Keratinocyte (primary cell): Measurements from ENCODE around the gene MSTN. TPM values are rescaled to one million over a fixed set of nuclear protein-coding genes. Genes with fewer than 3 reads are reported as not detected.

Source experiments
- DNase-seq: peaks from one replicate; pipeline ENCODE4 v3.0.0-alpha.2; 2011; ENCODE audit warnings: low read depth, missing footprints, low spot score
- FAIRE-seq: peaks from 2 replicates; lab custom pipeline; 2011; peaks lifted over from hg19 to GRCh38; lab: Jason Lieb, UNC
- H2AFZ ChIP-seq: 2 replicates; pipeline ENCODE4 v1.6.0; 2012; ENCODE audit warnings: low read length, control low read depth, inconsistent platforms; ENCODE audit not compliant: control insufficient read depth
- H3K27ac ChIP-seq: 2 replicates; pipeline ENCODE4 v1.5.1; 2011; ENCODE audit warnings: low read length; ENCODE audit not compliant: control insufficient read depth, insufficient read depth
- H3K27me3 ChIP-seq: 3 replicates; pipeline ENCODE4 v1.6.0; 2011; ENCODE audit warnings: low read length; ENCODE audit not compliant: control insufficient read depth, insufficient read depth; ENCODE audit errors: extremely low read depth
- H3K36me3 ChIP-seq, 2 experiments: 2 replicates in 1 of 2; 3 replicates in 1 of 2; pipeline ENCODE4 v1.5.1; 2011; ENCODE audit warnings: low read length in 2 of 2, mild to moderate bottlenecking in 1 of 2; ENCODE audit not compliant: control insufficient read depth in 2 of 2, insufficient read depth in 2 of 2; ENCODE audit errors: extremely low read depth in 1 of 2
- H3K4me1 ChIP-seq: 3 replicates; pipeline ENCODE4 v1.5.1; 2011; ENCODE audit warnings: low read length; ENCODE audit not compliant: control insufficient read depth, insufficient read depth; ENCODE audit errors: extremely low read depth
- H3K4me2 ChIP-seq: 3 replicates; pipeline ENCODE4 v1.6.0; 2011; ENCODE audit warnings: low read depth, low read length; ENCODE audit not compliant: control insufficient read depth, insufficient read depth; ENCODE audit errors: extremely low read depth
- H3K4me3 ChIP-seq, 3 experiments: fragments of 200-600 bp in 1 of 3; sonication (generic) in 1 of 3; 2 replicates in 2 of 3; 3 replicates in 1 of 3; pipeline ENCODE4 v1.5.1; 2011 to 2016; ENCODE audit warnings: low read length in 3 of 3, mild to moderate bottlenecking in 3 of 3, control low read depth in 2 of 3, inconsistent platforms in 1 of 3, low read depth in 1 of 3, mixed read lengths in 1 of 3, mixed run types in 1 of 3, moderate library complexity in 1 of 3; ENCODE audit not compliant: control insufficient read depth in 2 of 3, insufficient read depth in 2 of 3; ENCODE audit errors: extremely low read depth in 1 of 3
- H3K79me2 ChIP-seq: 2 replicates; pipeline ENCODE4 v1.6.0; 2012; ENCODE audit warnings: low read length; ENCODE audit not compliant: control insufficient read depth, insufficient read depth
- H3K9ac ChIP-seq: 3 replicates; pipeline ENCODE4 v1.6.0; 2011; ENCODE audit warnings: low read length; ENCODE audit not compliant: control insufficient read depth, insufficient read depth; ENCODE audit errors: extremely low read depth
- H3K9me1 ChIP-seq: 3 replicates; pipeline ENCODE4 v1.6.0; 2011; ENCODE audit warnings: low read length; ENCODE audit not compliant: control insufficient read depth, insufficient read depth; ENCODE audit errors: extremely low read depth
- H3K9me3 ChIP-seq: 2 replicates; pipeline ENCODE4 v1.5.1; 2012; ENCODE audit warnings: low read depth, low read length; ENCODE audit not compliant: control insufficient read depth
- H4K20me1 ChIP-seq: 3 replicates; pipeline ENCODE4 v1.6.0; 2011; ENCODE audit warnings: low read length; ENCODE audit not compliant: control insufficient read depth, insufficient read depth; ENCODE audit errors: extremely low read depth
- EZH2 ChIP-seq: IDR thresholded peaks from one replicate; pipeline ENCODE4 v1.6.1; 2012; ENCODE audit warnings: inconsistent platforms, mild to moderate bottlenecking, low read length, moderate library complexity
- dilution Hi-C: fragments of 300-500 bp; cut with MboI; formaldehyde crosslinking; loops from one replicate; pipeline ENCODE4 v1.7.0; 2020; ENCODE audit warnings: low sequenced_read_pairs; ENCODE audit not compliant: extremely low pct_ligation_motif_present
- polyA plus RNA-seq, 5 experiments: library from polyadenylated mRNA; depleted of rRNA in 3 of 5; stranded (reverse) in 3 of 5; stranded (forward) in 1 of 5; unstranded in 1 of 5; fragments of >200 nt; gene quantifications; 1 replicate in 1 of 5; 2 replicates in 3 of 5; 3 replicates in 1 of 5; pipeline versions ENCODE4 v1.2.1 to v1.2.3, GENCODE V29; 2011 to 2012; ENCODE audit warnings: missing spikeins in 2 of 5, low read depth in 1 of 5, low replicate concordance in 1 of 5
- TF ChIP-seq, protein P1 (sequence below), 3 experiments: IDR thresholded peaks in 1 of 3; conservative IDR thresholded peaks in 1 of 3; optimal IDR thresholded peaks in 1 of 3; 2 replicates in 2 of 3; 3 replicates in 1 of 3; pipeline versions ENCODE3 to v1.5.1; 2011; ENCODE audit warnings: low read length in 3 of 3, mild to moderate bottlenecking in 3 of 3, moderate library complexity in 2 of 3, control low read depth in 1 of 3, inconsistent platforms in 1 of 3; ENCODE audit not compliant: insufficient read depth in 2 of 3; ENCODE audit errors: extremely low read depth in 1 of 3

Gene MSTN
- polyA plus RNA-seq, 1 donor (not counting 4 experiments of a cell fraction or from before 2014, with no cell fraction given), result not detected

- Histone ChIP-seq H3K4me2 (no peak overlapping the region), H4K20me1 (no peaks in the 10 kb centered on the region), H3K36me3 (no peaks in the 10 kb centered on the region), H3K4me3 (no peak overlapping the region), H3K79me2 (no peaks in the 10 kb centered on the region), H3K9me1 (no peaks in the 10 kb centered on the region), H2AFZ (no peak overlapping the region), H3K27me3 (no peaks in the 10 kb centered on the region), H3K4me1 (no peaks in the 10 kb centered on the region), H3K9me3 (no peaks in the 10 kb centered on the region), H3K27ac (no peak overlapping the region), H3K9ac (no peak overlapping the region)
- DNase-seq (no peak), FAIRE-seq (no peak)
- dilution Hi-C loops, result no loop called here
- TF ChIP-seq, protein P1, sequence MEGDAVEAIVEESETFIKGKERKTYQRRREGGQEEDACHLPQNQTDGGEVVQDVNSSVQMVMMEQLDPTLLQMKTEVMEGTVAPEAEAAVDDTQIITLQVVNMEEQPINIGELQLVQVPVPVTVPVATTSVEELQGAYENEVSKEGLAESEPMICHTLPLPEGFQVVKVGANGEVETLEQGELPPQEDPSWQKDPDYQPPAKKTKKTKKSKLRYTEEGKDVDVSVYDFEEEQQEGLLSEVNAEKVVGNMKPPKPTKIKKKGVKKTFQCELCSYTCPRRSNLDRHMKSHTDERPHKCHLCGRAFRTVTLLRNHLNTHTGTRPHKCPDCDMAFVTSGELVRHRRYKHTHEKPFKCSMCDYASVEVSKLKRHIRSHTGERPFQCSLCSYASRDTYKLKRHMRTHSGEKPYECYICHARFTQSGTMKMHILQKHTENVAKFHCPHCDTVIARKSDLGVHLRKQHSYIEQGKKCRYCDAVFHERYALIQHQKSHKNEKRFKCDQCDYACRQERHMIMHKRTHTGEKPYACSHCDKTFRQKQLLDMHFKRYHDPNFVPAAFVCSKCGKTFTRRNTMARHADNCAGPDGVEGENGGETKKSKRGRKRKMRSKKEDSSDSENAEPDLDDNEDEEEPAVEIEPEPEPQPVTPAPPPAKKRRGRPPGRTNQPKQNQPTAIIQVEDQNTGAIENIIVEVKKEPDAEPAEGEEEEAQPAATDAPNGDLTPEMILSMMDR (optimal IDR thresholded peaks at IDR 0.05 in 1 of 3, IDR thresholded peaks at IDR 0.05 in 1 of 3, conservative IDR thresholded peaks at IDR 0.05 in 1 of 3; ENCODE audit: extremely low read depth in 1 of 3, insufficient read depth in 2 of 3, low read length in 3 of 3), result no peak
Observed at GRCh38 chr2:190082118-190082517, 19.6 kb upstream of the MSTN start.

GRCh38 chr2:190080527-190081049 is 18.1 kb upstream of the MSTN start:
- FAIRE-seq (no peak), DNase-seq (no peak)
- Histone ChIP-seq H3K36me3 (no peaks in the 10 kb centered on the region), H3K4me1 (no peaks in the 10 kb centered on the region), H3K27ac (no peak overlapping the region), H3K9me3 (no peaks in the 10 kb centered on the region), H3K4me2 (no peak overlapping the region), H3K4me3 (no peak overlapping the region), H3K27me3 (no peaks in the 10 kb centered on the region), H4K20me1 (no peaks in the 10 kb centered on the region), H2AFZ (no peak overlapping the region), H3K79me2 (no peaks in the 10 kb centered on the region), H3K9ac (no peak overlapping the region), H3K9me1 (no peaks in the 10 kb centered on the region)
- dilution Hi-C loops, result no loop called here
- no peak for TF ChIP-seq EZH2
- TF ChIP-seq, protein P1 (optimal IDR thresholded peaks at IDR 0.05 in 1 of 3, IDR thresholded peaks at IDR 0.05 in 1 of 3, conservative IDR thresholded peaks at IDR 0.05 in 1 of 3; ENCODE audit: extremely low read depth in 1 of 3, insufficient read depth in 2 of 3, low read length in 3 of 3), result no peak
